Measurements from ENCODE around the gene HS6ST2. TPM values are rescaled to one million over a fixed set of nuclear protein-coding genes. Genes with fewer than 3 reads are reported as not detected.

HS6ST2 gene
- total RNA-seq, 2 experiments from 2014 or later: not detected

GRCh38 chrX:132710656-132711155 is 247.7 kb downstream of the HS6ST2 start:
- no peaks in the 10 kb centered on the region for H3K36me3 Mint-ChIP-seq (ENCODE audit: low read depth)
- CTCF ChIA-PET: no interaction called here
- no peak overlapping the region for H3K4me3 Mint-ChIP-seq
- no peak for ATAC-seq
- H3K27me3 Mint-ChIP-seq (ENCODE audit: low read depth): no peaks in the 10 kb centered on the region
- DNase-seq: no peak
- H3K4me1 Mint-ChIP-seq (ENCODE audit: low read depth): no peaks in the 10 kb centered on the region
- no peak overlapping the region for H3K27ac Mint-ChIP-seq
- no peaks in the 10 kb centered on the region for H3K9me3 Mint-ChIP-seq (ENCODE audit: insufficient read depth)
- POLR2A ChIA-PET: no interaction called here

DNA sequence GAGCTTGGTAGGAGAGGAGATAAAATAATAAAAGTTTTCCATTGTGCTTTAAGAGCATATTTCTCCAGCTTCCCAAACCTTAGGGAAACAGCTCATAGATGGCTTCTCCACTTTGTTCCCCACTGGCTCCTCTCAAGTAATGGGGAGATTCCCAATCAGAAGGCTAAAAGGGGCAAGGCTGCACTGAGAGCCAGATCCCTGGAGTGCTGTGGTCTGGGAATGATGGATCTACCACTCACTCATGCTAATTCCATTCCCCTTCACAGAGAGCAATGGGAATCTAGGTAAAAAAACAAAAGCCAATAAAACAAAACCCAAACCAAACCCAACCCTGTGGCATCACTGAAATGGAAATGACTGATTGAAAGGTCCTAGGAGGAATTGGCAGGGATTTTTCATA is 249.9 kb downstream of the HS6ST2 start:
- ATAC-seq (no peak), DNase-seq (no peak)
- Mint-ChIP-seq H3K4me3 (no peak overlapping the region), H3K4me1 (ENCODE audit: low read depth) (no peaks in the 10 kb centered on the region), H3K27me3 (ENCODE audit: low read depth) (peaks cover 2% of the 10 kb centered on the region), H3K36me3 (ENCODE audit: low read depth) (no peaks in the 10 kb centered on the region), H3K27ac (no peak overlapping the region), H3K9me3 (ENCODE audit: insufficient read depth) (no peaks in the 10 kb centered on the region)
- ChIA-PET CTCF (no interaction called here), POLR2A (no interaction called here)

DNA sequence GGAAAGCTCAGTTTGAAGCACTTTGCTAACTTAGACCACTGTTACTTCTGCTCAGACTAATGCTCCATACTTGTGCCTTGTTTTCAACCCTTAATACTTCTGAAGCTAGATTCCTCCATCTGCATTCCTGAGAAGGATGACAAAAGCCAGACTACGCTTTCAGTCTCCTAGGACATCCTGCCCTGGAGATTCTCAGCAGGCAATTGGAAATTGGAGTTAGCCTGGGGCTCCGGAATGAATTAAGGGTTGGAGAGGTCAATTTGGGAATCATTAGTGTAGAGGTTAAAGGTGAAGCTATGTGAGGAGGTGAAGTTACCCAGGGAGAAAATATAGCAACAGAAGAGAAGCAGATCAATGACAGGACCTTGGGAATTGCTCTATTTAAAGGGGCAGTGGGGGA is 253.7 kb downstream of the HS6ST2 start:
- DNase-seq (no peak), ATAC-seq (no peak)
- ChIA-PET POLR2A (no interaction called here), CTCF (no interaction called here)
- no peaks in the 10 kb centered on the region for H3K9me3 Mint-ChIP-seq (ENCODE audit: insufficient read depth)
- H3K27ac Mint-ChIP-seq: no peak overlapping the region
- H3K4me3 Mint-ChIP-seq: no peak overlapping the region
- H3K4me1 Mint-ChIP-seq (ENCODE audit: low read depth): no peaks in the 10 kb centered on the region
- H3K27me3 Mint-ChIP-seq (ENCODE audit: low read depth): peaks cover 2% of the 10 kb centered on the region
- H3K36me3 Mint-ChIP-seq (ENCODE audit: low read depth): no peaks in the 10 kb centered on the region

DNA sequence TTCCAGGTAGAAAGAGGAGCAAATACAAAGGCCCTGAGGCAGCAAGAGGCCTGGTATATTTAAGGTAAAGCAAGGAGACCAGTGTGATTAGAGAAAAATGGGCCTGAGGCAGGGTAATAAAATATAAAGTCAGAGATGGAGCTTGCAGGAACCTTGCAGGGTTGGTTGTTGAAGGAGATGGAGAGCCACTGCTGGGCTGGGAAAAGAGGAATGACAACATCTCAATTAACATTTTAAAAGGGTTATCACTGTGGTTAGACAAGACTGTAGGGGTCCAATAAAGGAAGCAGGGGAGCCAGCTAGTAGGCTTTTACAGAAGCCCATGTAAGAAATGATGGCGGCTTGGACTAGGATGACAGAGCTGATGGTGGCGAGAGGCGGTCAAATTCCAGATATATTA is 264.0 kb downstream of the HS6ST2 start:
- Mint-ChIP-seq H3K9me3 (ENCODE audit: insufficient read depth) (no peaks in the 10 kb centered on the region), H3K4me1 (ENCODE audit: low read depth) (no peaks in the 10 kb centered on the region), H3K4me3 (no peak overlapping the region), H3K36me3 (ENCODE audit: low read depth) (no peaks in the 10 kb centered on the region), H3K27ac (no peak overlapping the region), H3K27me3 (ENCODE audit: low read depth) (peaks cover 5% of the 10 kb centered on the region)
- ChIA-PET POLR2A (no interaction called here), CTCF (no interaction called here)
- no peak for ATAC-seq
- no peak for DNase-seq

DNA sequence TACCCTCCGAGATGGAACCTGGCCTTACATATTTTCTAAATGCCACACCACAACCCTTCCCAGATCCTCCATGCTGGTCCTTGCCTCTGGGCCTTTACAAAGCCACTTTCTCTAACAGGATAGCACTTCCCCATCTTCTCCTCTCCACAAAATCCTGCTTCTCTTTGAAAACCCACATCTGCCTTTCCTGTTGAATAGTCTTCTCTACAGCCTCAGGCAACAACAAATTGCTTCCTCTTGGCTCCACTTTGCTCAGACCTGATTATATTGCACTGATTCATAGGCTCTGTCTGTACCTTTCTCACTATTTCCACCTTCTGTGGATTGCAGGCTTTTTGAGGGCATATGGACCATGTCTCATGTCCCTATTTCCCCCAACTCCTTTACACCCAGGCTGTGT is 265.9 kb downstream of the HS6ST2 start:
- ATAC-seq (no peak), DNase-seq (no peak)
- no peak overlapping the region for H3K27ac Mint-ChIP-seq
- H3K27me3 Mint-ChIP-seq (ENCODE audit: low read depth): peaks cover 7% of the 10 kb centered on the region
- no peak overlapping the region for H3K4me3 Mint-ChIP-seq
- ChIA-PET CTCF (no interaction called here), POLR2A (no interaction called here)
- no peaks in the 10 kb centered on the region for H3K36me3 Mint-ChIP-seq (ENCODE audit: low read depth)
- H3K4me1 Mint-ChIP-seq (ENCODE audit: low read depth): no peaks in the 10 kb centered on the region
- no peaks in the 10 kb centered on the region for H3K9me3 Mint-ChIP-seq (ENCODE audit: insufficient read depth)

- no peaks in the 10 kb centered on the region for H3K36me3 Mint-ChIP-seq (ENCODE audit: low read depth)
- H3K4me3 Mint-ChIP-seq: no peak overlapping the region
- POLR2A ChIA-PET: no interaction called here
- H3K4me1 Mint-ChIP-seq (ENCODE audit: low read depth): no peaks in the 10 kb centered on the region
- CTCF ChIA-PET: no interaction called here
- ATAC-seq (no peak), DNase-seq (no peak)
- no peak overlapping the region for H3K27ac Mint-ChIP-seq
- H3K9me3 Mint-ChIP-seq (ENCODE audit: insufficient read depth): no peaks in the 10 kb centered on the region
- peaks cover 7% of the 10 kb centered on the region for H3K27me3 Mint-ChIP-seq (ENCODE audit: low read depth)
Observed at GRCh38 chrX:132692066-132692465, 266.4 kb downstream of the HS6ST2 start.

- Mint-ChIP-seq H3K4me3 (no peak overlapping the region), H3K27me3 (ENCODE audit: low read depth) (peaks cover 4% of the 10 kb centered on the region), H3K36me3 (ENCODE audit: low read depth) (no peaks in the 10 kb centered on the region), H3K4me1 (ENCODE audit: low read depth) (no peaks in the 10 kb centered on the region), H3K9me3 (ENCODE audit: insufficient read depth) (no peaks in the 10 kb centered on the region), H3K27ac (no peak overlapping the region)
- DNase-seq (no peak), ATAC-seq (no peak)
- POLR2A ChIA-PET: no interaction called here
- CTCF ChIA-PET: no interaction called here
Observed at GRCh38 chrX:132689612-132690563, 268.5 kb downstream of the HS6ST2 start.

GRCh38 chrX:132685276-132685675 is 273.2 kb downstream of the HS6ST2 start:
- no peak overlapping the region for H3K27ac Mint-ChIP-seq
- CTCF ChIA-PET: no interaction called here
- H3K4me1 Mint-ChIP-seq (ENCODE audit: low read depth): no peaks in the 10 kb centered on the region
- peaks cover 2% of the 10 kb centered on the region for H3K27me3 Mint-ChIP-seq (ENCODE audit: low read depth)
- no peaks in the 10 kb centered on the region for H3K9me3 Mint-ChIP-seq (ENCODE audit: insufficient read depth)
- POLR2A ChIA-PET: no interaction called here
- no peak for DNase-seq
- no peaks in the 10 kb centered on the region for H3K36me3 Mint-ChIP-seq (ENCODE audit: low read depth)
- ATAC-seq: no peak
- H3K4me3 Mint-ChIP-seq: no peak overlapping the region

DNA sequence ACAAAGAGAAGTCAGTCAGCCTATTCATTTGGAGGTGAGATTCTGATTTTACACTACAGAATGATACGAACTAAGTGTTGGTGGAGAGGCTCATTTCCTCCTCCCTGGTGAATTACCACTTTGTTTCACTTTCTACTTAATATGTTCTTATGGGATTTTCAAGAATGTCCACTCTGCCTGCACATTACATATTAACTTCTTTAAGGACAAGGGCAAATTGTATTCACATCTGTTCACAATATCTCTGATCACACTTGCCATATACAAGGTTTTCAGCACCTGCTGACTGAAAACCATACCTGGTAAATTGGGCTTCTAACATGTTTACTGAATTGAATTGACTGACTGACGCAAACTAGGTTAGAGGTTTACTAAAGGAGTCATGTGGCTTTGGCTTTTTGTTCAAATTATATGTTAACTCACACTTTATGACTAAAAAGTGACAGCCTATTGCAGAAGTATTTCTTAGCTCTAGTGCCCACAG is 281.2 kb downstream of the HS6ST2 start:
- Mint-ChIP-seq H3K36me3 (ENCODE audit: low read depth) (no peaks in the 10 kb centered on the region), H3K27ac (no peak overlapping the region), H3K4me3 (no peak overlapping the region), H3K4me1 (ENCODE audit: low read depth) (peaks cover 8% of the 10 kb centered on the region), H3K9me3 (ENCODE audit: insufficient read depth) (peaks cover 6% of the 10 kb centered on the region), H3K27me3 (ENCODE audit: low read depth) (no peaks in the 10 kb centered on the region)
- ChIA-PET CTCF (no interaction called here), POLR2A (no interaction called here)
- DNase-seq (no peak), ATAC-seq (no peak)

- Mint-ChIP-seq H3K4me3 (no peak overlapping the region), H3K9me3 (ENCODE audit: insufficient read depth) (peaks cover 6% of the 10 kb centered on the region), H3K27me3 (ENCODE audit: low read depth) (no peaks in the 10 kb centered on the region), H3K36me3 (ENCODE audit: low read depth) (no peaks in the 10 kb centered on the region), H3K27ac (no peak overlapping the region), H3K4me1 (ENCODE audit: low read depth) (peaks cover 8% of the 10 kb centered on the region)
- CTCF ChIA-PET: no interaction called here
- POLR2A ChIA-PET: no interaction called here
- DNase-seq (no peak), ATAC-seq (no peak)
Observed at GRCh38 chrX:132676561-132677186, 281.8 kb downstream of the HS6ST2 start.

DNA sequence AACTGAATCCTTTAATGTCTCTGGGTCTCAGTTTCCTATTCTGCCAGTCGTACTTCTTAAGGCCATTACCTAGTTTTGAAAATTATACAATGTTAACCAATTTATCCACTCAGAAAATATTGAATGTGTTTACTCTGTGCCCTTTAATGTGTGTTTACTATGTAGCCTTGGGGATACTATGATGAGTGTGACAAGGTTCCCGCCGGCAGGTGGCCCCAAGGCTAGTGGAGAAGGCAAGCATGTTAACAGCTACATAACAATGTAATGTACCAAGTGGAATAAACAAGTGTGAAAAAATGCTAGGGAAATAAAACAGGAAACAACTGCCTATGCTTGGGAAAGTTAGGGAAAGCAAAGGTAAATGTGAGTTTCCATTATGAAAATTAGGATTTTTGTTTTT is 282.3 kb downstream of the HS6ST2 start:
- no peak for DNase-seq
- peaks cover 8% of the 10 kb centered on the region for H3K4me1 Mint-ChIP-seq (ENCODE audit: low read depth)
- H3K27me3 Mint-ChIP-seq (ENCODE audit: low read depth): no peaks in the 10 kb centered on the region
- ChIA-PET CTCF (interaction anchor here (0.7 kb wide), 1 partner anchor 744 kb away, joined by 3 read pairs; no protein-coding TSS in a partner anchor), POLR2A (no interaction called here)
- no peak overlapping the region for H3K27ac Mint-ChIP-seq
- H3K9me3 Mint-ChIP-seq (ENCODE audit: insufficient read depth): peaks cover 6% of the 10 kb centered on the region
- H3K36me3 Mint-ChIP-seq (ENCODE audit: low read depth): no peaks in the 10 kb centered on the region
- ATAC-seq: no peak
- H3K4me3 Mint-ChIP-seq: no peak overlapping the region

DNA sequence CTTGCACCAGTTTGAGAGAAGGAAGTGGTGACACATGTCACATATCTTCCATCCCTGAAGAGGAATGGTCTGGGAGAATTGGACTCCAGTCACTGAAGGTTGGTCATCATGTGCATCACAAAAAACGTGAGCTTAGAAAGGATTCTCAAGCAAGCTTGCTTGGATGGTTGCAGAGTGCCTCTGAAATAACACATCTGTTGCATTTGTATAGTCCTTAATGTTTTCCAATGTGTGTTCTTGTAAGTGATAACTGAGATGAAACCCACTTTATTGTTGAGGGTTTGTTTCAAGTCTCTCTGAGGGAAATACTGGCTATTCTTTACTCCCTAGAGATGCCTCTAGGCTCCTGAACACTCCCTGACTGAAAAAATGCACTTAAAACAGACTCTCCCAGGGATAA is 285.1 kb downstream of the HS6ST2 start:
- Mint-ChIP-seq H3K4me3 (no peak overlapping the region), H3K36me3 (ENCODE audit: low read depth) (no peaks in the 10 kb centered on the region), H3K27ac (no peak overlapping the region), H3K9me3 (ENCODE audit: insufficient read depth) (no peaks in the 10 kb centered on the region), H3K4me1 (ENCODE audit: low read depth) (peaks cover 8% of the 10 kb centered on the region), H3K27me3 (ENCODE audit: low read depth) (no peaks in the 10 kb centered on the region)
- ATAC-seq (no peak), DNase-seq (no peak)
- POLR2A ChIA-PET: no interaction called here
- CTCF ChIA-PET: no interaction called here

Measured in activated CD8-positive, alpha-beta T cell treated with anti-CD3 and anti-CD28 coated beads, Interleukin-2, amount 10 ng/mL, durations not matched to agents 7 days and 5 days (primary cell).